ENCODE data around the gene CDH4.
"Not testable (repeated sequence)": the region's sequence is repeated elsewhere in the genome, so short reads cannot be mapped to it uniquely, and the experiment has no call there.

Gene CDH4

GRCh38 chr20:61978491-61978890 is 726.4 kb downstream of the CDH4 start:
- DNase-seq: no peak

- DNase-seq: no peak
Measured at GRCh38 chr20:61979090-61979489, 727.0 kb downstream of the CDH4 start.

- DNase-seq: no peak
Measured at GRCh38 chr20:61979701-61980635, 727.9 kb downstream of the CDH4 start.

- DNase-seq: peak; percentile 53
Measured at GRCh38 chr20:61980647-61981583, 728.9 kb downstream of the CDH4 start.

GRCh38 chr20:61981691-61982090 is 729.6 kb downstream of the CDH4 start:
- DNase-seq: not testable (repeated sequence)

GRCh38 chr20:61982191-61982950 is 730.3 kb downstream of the CDH4 start:
- no peak for DNase-seq

GRCh38 chr20:61982951-61983315 is 730.9 kb downstream of the CDH4 start:
- DNase-seq: no peak

GRCh38 chr20:61983965-61984364 is 731.9 kb downstream of the CDH4 start:
- no peak for DNase-seq

- not testable (repeated sequence) for DNase-seq
Measured at GRCh38 chr20:61984431-61984830, 732.4 kb downstream of the CDH4 start.

- DNase-seq: no peak
Measured at GRCh38 chr20:61985096-61985495, 733.0 kb downstream of the CDH4 start.

GRCh38 chr20:61986762-61987321 is 734.8 kb downstream of the CDH4 start:
- no peak for DNase-seq

GRCh38 chr20:61988665-61989064 is 736.6 kb downstream of the CDH4 start:
- DNase-seq: no peak

GRCh38 chr20:61989741-61990140 is 737.7 kb downstream of the CDH4 start:
- no peak for DNase-seq
